ENCODE measurements around the gene C5AR1.
"Not testable (repeated sequence)": the region's sequence is repeated elsewhere in the genome, so short reads cannot be mapped to it uniquely, and the experiment has no call there.

The C5AR1 gene

DNA sequence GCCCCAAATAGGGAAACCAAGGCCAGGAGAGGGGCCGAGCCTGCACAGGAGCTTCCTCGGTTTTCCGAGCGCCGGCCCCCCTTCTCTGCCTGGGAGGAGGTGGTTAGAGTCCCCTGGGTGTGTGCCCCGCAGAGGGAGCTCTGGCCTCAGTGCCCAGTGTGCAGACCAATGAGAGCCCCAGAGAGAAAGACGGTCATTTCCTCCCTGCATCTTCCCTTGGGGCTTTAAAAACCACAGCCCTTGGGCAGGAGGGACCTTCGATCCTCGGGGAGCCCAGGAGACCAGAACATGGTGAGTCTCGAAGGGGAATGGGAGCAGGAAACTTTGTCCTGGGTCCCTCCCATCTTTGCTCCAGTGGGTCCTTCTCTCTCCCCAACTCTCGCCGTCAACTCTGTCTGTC is at the start of gene C5AR1:
TSS of gene C5AR1 (plus strand) at position 254 of the 400 bp plus-strand sequence. CDS start at position 289, 35 bp downstream.
- H3K27me3 ChIP-seq (ENCODE audit: control insufficient read depth, insufficient read depth, low read length), result no peaks in the 10 kb centered on the region
- H3K27ac ChIP-seq (ENCODE audit: low read depth, low read length), result no peak within 1 kb of the TSS
- H3K36me3 ChIP-seq (ENCODE audit: control insufficient read depth, insufficient read depth, low read length), result no peaks in the 10 kb centered on the region
- no peaks in the 10 kb centered on the region for H3K4me1 ChIP-seq (ENCODE audit: control insufficient read depth, insufficient read depth, low read length)
- H3K4me3 ChIP-seq (ENCODE audit: low read length), result no peak within 1 kb of the TSS
- no peak within 1 kb of the TSS for H3K9ac ChIP-seq (ENCODE audit: low read length)

DNA sequence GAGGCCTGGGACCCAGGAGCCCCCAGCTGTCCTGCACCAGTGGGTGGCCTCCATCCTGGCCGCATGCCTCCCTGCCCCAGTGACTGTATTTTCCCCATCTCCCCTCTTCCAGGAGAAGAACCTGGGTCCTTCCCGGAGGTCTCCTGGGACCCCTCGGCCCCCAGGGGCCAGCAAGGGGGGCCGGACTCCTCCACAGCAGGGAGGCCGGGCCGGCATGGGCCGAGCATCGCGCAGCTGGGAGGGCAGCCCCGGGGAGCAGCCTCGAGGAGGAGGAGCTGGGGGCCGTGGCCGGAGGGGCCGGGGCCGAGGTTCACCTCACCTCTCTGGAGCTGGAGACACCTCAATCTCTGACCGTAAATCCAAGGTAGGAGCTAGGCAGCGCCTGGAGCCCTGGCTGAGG is 49.2 kb upstream of the C5AR1 start:
- no peak overlapping the region for H3K9ac ChIP-seq (ENCODE audit: low read length)
- no peak overlapping the region for H3K27ac ChIP-seq (ENCODE audit: low read depth, low read length)
- peaks cover 38% of the 10 kb centered on the region for H3K36me3 ChIP-seq (ENCODE audit: control insufficient read depth, insufficient read depth, low read length)
- no peak overlapping the region for H3K4me3 ChIP-seq (ENCODE audit: low read length)
- H3K27me3 ChIP-seq (ENCODE audit: control insufficient read depth, insufficient read depth, low read length), result no peaks in the 10 kb centered on the region
- H3K4me1 ChIP-seq (ENCODE audit: control insufficient read depth, insufficient read depth, low read length), result peaks cover 12% of the 10 kb centered on the region

DNA sequence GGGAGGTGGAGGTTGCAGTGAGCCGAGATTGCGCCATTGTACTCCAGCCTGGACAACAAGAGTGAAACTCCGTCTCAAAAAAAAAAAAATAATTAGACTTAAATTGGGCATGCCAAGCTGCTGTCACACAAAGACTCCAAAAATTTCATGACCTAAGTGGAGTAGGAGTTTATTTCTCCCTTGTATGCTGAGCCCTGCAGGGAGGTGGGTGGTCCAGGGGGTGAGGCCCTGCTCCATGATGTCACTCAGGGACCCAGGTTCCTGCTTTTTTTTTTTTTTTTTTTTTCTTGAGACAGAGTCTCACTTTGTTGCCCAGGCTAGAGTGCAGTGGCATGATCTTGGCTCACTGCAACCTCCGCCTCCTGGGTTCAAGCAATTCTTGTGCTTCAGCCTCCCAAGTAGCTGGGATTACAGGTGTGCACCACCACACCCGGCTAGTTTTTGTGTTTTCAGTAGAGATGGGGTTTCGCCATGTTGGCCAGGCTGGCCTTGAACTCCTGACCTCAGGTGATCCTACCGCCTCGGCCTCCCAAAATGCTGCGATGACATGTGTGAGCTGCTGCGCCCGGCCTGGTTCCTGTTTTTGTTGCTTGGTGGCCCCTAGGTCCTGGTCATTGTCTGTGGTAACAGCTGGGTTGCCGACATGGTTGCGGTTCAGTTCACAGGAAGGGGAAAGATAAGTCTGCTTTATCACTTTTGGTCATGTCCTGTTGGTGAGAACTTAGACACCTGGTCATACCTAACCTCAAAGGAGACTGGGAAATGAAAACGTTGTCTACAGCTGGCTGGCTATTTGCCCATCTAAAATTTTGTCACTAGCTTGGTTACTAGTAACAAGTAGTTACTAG is 47.5 kb upstream of the C5AR1 start:
- Histone ChIP-seq H3K4me1 (ENCODE audit: control insufficient read depth, insufficient read depth, low read length) (peaks cover 12% of the 10 kb centered on the region), H3K36me3 (ENCODE audit: control insufficient read depth, insufficient read depth, low read length) (peaks cover 43% of the 10 kb centered on the region)
- not testable (repeated sequence) for H3K4me3 ChIP-seq (ENCODE audit: low read length); H3K9ac ChIP-seq (ENCODE audit: low read length); H3K27me3 ChIP-seq (ENCODE audit: control insufficient read depth, insufficient read depth, low read length); H3K27ac ChIP-seq (ENCODE audit: low read depth, low read length)

DNA sequence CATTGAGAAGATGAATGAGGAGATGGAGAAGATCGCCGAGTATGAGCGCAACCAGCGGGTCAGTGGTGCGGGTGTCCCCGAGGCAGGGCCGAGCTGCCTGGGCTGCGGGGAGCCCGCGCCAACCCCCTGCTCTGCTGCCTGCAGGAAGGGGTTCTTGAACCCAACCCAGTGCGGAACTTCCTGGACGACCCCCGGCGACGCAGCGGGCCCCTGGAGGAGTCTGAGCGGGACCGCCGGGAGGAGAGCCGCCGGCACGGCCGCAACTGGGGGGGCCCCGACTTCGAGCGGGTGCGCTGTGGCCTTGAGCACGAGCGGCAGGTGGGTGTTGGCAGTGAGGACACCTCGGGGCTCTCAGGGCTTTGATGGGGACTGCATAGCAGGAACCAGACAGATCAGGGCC is 45.0 kb upstream of the C5AR1 start:
- Histone ChIP-seq H3K4me1 (ENCODE audit: control insufficient read depth, insufficient read depth, low read length) (no peaks in the 10 kb centered on the region), H3K27me3 (ENCODE audit: control insufficient read depth, insufficient read depth, low read length) (no peaks in the 10 kb centered on the region), H3K4me3 (ENCODE audit: low read length) (no peak overlapping the region), H3K36me3 (ENCODE audit: control insufficient read depth, insufficient read depth, low read length) (peaks cover 37% of the 10 kb centered on the region), H3K27ac (ENCODE audit: low read depth, low read length) (no peak overlapping the region), H3K9ac (ENCODE audit: low read length) (no peak overlapping the region)

DNA sequence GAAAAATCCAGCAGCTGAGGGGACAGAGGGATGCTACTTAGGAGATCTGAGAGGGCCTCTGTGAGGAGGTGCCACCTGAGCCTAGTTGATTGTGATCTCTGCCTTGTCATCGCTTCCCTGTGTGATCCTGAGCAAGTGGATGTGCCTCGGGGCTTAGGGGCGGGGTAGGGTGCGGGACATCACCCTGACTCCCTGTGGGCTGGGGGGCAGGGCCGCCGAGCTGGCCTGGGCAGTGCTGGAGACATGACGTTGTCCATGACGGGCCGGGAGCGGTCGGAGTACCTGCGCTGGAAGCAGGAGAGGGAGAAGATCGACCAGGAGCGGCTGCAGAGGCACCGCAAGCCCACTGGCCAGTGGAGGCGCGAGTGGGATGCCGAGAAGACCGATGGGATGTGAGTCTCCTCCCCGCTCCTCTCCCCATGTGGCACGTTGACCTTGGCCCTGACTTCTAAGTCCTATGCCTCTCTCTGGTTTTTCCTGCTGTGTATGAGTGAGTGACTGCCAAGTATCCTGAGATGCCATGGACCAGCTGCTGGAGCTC is 43.2 kb upstream of the C5AR1 start:
- Histone ChIP-seq H3K27me3 (ENCODE audit: control insufficient read depth, insufficient read depth, low read length) (no peaks in the 10 kb centered on the region), H3K27ac (ENCODE audit: low read depth, low read length) (no peak overlapping the region), H3K9ac (ENCODE audit: low read length) (no peak overlapping the region), H3K4me3 (ENCODE audit: low read length) (no peak overlapping the region), H3K4me1 (ENCODE audit: control insufficient read depth, insufficient read depth, low read length) (no peaks in the 10 kb centered on the region), H3K36me3 (ENCODE audit: control insufficient read depth, insufficient read depth, low read length) (peaks cover 34% of the 10 kb centered on the region)

DNA sequence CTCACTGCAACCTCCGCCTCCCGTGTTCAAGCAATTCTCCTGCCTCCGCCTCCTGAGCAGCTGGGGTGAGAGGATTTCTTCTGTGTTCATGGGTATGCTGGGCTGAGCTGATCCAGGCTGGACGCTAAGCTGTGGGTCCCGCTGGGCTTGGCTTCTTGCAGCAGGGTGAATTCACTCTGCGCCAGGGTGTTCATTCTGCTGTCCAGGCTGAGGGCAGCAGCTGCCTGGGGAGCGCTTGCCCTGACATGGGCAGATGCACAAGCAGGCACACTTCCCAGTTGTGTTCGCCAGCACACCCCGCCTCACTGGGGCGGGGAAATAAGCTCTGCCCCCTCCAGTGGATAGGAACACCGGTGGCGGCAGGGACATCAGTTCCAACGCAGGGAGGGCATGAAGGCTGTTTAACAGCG is 42.3 kb upstream of the C5AR1 start:
- H3K27ac ChIP-seq (ENCODE audit: low read depth, low read length), result no peak overlapping the region
- H3K4me3 ChIP-seq (ENCODE audit: low read length), result no peak overlapping the region
- no peaks in the 10 kb centered on the region for H3K27me3 ChIP-seq (ENCODE audit: control insufficient read depth, insufficient read depth, low read length)
- H3K9ac ChIP-seq (ENCODE audit: low read length), result no peak overlapping the region
- no peaks in the 10 kb centered on the region for H3K4me1 ChIP-seq (ENCODE audit: control insufficient read depth, insufficient read depth, low read length)
- peaks cover 34% of the 10 kb centered on the region for H3K36me3 ChIP-seq (ENCODE audit: control insufficient read depth, insufficient read depth, low read length)

DNA sequence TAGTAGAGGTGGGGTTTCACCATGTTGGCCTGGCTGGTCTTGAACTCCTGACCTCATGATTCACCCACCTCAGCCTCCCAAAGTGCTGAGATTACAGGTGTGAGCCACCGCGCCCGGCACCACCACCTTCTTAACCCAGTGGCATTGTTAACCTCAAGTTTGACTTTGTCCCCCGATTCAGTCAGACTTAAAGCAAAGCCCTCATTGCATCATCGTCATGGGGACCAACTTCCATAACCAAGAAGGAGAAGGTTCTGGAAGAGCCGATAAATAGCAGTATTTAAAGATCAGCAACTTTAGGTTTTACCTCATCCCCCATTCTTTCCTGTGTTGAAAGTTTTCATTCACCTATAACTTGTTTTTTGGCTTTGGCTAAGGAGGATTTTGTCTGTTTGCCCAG is 41.6 kb upstream of the C5AR1 start:
- no peak overlapping the region for H3K27ac ChIP-seq (ENCODE audit: low read depth, low read length)
- H3K9ac ChIP-seq (ENCODE audit: low read length), result no peak overlapping the region
- no peaks in the 10 kb centered on the region for H3K27me3 ChIP-seq (ENCODE audit: control insufficient read depth, insufficient read depth, low read length)
- H3K4me3 ChIP-seq (ENCODE audit: low read length), result no peak overlapping the region
- H3K36me3 ChIP-seq (ENCODE audit: control insufficient read depth, insufficient read depth, low read length), result peaks cover 33% of the 10 kb centered on the region
- H3K4me1 ChIP-seq (ENCODE audit: control insufficient read depth, insufficient read depth, low read length), result no peaks in the 10 kb centered on the region

DNA sequence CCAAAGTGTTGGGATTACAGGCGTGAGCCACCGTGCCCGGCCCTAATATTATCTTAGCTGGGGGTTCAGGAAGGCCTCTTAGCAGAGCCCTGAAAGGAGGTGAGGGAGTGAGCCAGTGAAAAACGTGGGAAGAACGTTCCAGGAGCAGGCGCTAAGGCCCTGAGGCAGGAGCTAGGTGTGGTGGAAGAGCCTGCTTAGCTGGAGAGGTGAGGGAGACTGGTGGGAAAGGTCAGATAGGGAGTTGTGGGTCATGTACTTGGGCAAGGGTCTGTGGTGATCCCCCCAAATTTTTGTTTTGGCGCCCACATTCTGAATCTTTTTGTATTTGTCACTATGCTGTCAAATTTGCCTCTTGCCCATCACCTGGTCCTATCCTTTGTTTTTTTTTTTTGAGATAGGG is 40.1 kb upstream of the C5AR1 start:
- Histone ChIP-seq H3K4me3 (ENCODE audit: low read length) (no peak overlapping the region), H3K27me3 (ENCODE audit: control insufficient read depth, insufficient read depth, low read length) (no peaks in the 10 kb centered on the region), H3K4me1 (ENCODE audit: control insufficient read depth, insufficient read depth, low read length) (no peaks in the 10 kb centered on the region), H3K36me3 (ENCODE audit: control insufficient read depth, insufficient read depth, low read length) (peaks cover 26% of the 10 kb centered on the region), H3K9ac (ENCODE audit: low read length) (no peak overlapping the region), H3K27ac (ENCODE audit: low read depth, low read length) (no peak overlapping the region)

DNA sequence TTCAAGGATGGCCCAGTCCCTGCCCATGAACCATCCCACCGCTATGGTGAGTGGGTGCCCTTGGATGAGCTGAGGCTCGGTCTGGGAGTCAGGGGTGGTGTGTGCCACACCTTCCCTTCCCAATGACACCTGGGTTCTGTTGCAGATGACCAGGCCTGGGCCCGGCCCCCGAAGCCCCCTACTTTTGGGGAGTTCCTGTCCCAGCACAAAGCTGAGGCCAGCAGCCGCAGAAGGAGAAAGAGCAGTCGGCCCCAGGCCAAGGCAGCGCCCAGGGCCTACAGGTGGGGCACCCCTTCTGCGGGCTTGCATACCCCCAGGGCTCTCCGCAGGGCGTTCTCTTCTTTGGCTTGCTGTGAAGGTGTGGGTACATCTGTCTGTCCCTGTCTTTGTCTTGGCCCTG is 39.3 kb upstream of the C5AR1 start:
- H3K27me3 ChIP-seq (ENCODE audit: control insufficient read depth, insufficient read depth, low read length), result no peaks in the 10 kb centered on the region
- peaks cover 23% of the 10 kb centered on the region for H3K36me3 ChIP-seq (ENCODE audit: control insufficient read depth, insufficient read depth, low read length)
- H3K27ac ChIP-seq (ENCODE audit: low read depth, low read length), result no peak overlapping the region
- no peak overlapping the region for H3K9ac ChIP-seq (ENCODE audit: low read length)
- no peak overlapping the region for H3K4me3 ChIP-seq (ENCODE audit: low read length)
- H3K4me1 ChIP-seq (ENCODE audit: control insufficient read depth, insufficient read depth, low read length), result peaks cover 2% of the 10 kb centered on the region

DNA sequence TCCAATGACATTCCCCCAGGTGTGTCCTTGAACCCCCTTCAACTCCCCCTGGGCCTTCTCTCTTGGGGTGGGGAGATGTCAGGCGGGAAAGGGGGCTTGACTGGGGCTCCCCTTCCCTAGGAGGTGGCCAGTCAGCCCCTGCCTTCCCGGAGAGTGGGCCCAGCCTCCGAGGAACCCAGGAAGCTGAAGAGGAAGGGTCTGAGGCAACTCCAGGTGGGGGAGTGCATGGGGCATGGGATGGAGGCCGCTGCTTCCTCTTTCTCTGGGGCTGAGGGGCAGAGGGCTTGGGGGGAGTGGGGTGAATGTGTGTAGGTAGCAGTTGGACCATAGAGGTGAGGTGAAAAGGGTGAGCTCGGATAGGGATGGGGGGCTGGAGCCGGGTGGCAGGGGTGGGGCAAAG is 37.7 kb upstream of the C5AR1 start:
- Histone ChIP-seq H3K4me1 (ENCODE audit: control insufficient read depth, insufficient read depth, low read length) (peaks cover 12% of the 10 kb centered on the region), H3K27ac (ENCODE audit: low read depth, low read length) (no peak overlapping the region), H3K4me3 (ENCODE audit: low read length) (no peak overlapping the region), H3K27me3 (ENCODE audit: control insufficient read depth, insufficient read depth, low read length) (no peaks in the 10 kb centered on the region), H3K9ac (ENCODE audit: low read length) (no peak overlapping the region), H3K36me3 (ENCODE audit: control insufficient read depth, insufficient read depth, low read length) (peaks cover 19% of the 10 kb centered on the region)

DNA sequence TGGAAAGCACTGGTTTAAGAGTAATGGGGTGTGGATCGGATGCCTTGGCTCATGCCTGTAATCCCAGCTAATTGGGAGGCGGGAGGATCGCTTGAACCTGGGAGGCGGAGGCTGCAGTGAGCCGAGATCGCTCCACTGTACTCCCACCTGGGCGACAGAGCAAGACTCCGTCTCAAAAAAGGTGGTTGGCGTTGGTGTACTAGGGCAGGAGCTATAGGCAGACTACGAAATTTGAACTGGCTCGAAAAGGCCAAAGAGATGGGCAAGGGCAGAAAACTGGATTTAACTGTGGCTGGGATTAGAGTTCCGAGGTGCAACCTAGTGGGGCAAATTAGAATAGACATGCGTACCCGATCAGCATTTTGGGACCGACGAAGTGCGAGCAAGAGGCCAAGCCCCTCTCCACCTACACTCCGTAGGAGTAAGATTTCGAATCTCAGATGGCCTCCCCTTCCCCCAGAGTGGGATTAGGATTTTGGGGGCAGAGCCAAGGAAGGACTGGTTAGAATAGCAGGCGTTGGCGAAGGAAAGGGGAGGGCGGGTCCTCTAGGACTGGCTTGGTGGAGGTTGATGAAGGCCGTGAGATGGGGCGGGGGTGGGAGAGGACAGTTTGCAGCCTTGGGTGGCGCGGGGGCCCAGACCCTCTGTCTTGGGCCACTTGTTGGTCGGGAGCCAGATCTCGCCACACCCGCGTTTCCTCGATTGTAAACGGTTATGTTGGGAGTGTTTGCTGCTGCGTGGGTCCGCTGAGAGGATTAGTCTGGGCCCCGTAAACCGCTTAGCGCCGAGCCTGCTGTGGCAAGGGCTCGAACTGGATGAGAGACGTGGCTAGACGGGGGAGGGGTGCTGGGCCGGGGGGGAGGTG is 37.0 kb upstream of the C5AR1 start:
- no peaks in the 10 kb centered on the region for H3K27me3 ChIP-seq (ENCODE audit: control insufficient read depth, insufficient read depth, low read length)
- H3K4me3 ChIP-seq (ENCODE audit: low read length), result peak overlapping the region; percentile 94
- peaks cover 14% of the 10 kb centered on the region for H3K36me3 ChIP-seq (ENCODE audit: control insufficient read depth, insufficient read depth, low read length)
- peak overlapping the region; percentile 62 for H3K9ac ChIP-seq (ENCODE audit: low read length)
- peaks cover 12% of the 10 kb centered on the region for H3K4me1 ChIP-seq (ENCODE audit: control insufficient read depth, insufficient read depth, low read length)
- H3K27ac ChIP-seq (ENCODE audit: low read depth, low read length), result peak overlapping the region; percentile 100

DNA sequence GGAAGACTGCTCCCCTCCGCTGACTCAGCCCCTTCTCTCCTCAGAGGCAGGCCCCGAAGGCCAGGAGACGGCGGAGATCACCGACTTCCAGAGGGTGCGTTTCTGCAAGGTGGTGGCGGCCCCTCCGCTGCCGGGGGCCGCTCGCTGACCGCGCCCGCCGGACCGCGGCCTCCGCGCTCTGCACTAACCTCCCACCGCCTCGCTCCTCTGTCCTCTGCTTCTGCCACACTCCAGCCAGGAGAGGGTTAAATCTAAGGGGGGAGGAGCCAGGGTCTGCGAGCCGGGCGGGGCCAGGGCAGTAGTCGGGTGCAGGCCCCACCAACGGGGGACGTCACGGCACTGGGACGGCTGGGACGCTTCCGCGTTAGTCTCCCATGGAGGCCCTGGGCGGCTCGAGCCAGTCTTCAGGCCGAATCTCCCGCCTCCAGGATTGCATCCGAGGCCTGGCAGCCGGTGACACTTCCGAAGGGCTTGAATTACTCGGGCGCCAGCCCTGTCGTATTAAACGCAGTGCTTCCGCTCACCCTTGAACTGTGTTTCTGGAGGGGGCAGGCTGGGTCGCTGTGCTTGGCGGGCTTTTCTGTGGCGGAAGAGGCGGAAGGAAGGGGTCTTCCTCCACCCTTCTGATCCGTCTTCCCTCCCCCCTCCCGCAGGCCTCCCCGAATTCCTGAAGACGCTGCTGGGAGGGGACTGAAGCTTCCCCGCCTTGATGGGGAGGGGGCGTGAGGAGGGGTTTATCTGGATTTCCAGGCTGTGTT is 36.2 kb upstream of the C5AR1 start:
- Histone ChIP-seq H3K27me3 (ENCODE audit: control insufficient read depth, insufficient read depth, low read length) (no peaks in the 10 kb centered on the region), H3K4me3 (ENCODE audit: low read length) (peak overlapping the region; percentile 94), H3K36me3 (ENCODE audit: control insufficient read depth, insufficient read depth, low read length) (peaks cover 12% of the 10 kb centered on the region), H3K9ac (ENCODE audit: low read length) (peak overlapping the region; percentile 93), H3K4me1 (ENCODE audit: control insufficient read depth, insufficient read depth, low read length) (peaks cover 12% of the 10 kb centered on the region), H3K27ac (ENCODE audit: low read depth, low read length) (peak overlapping the region; percentile 100)

Measured in rectal smooth muscle tissue (tissue), 1 donor.